Cardiac fibroblast (primary cell): ENCODE measurements around the gene UBAP2.
"Not testable (repeated sequence)": the region's sequence is repeated elsewhere in the genome, so short reads cannot be mapped to it uniquely, and the experiment has no call there.

Source experiments
- DNase-seq, 2 donors: peaks; one replicate each; pipeline versions ENCODE4 v3.0.0 to v3.0.0-alpha.2; 2010; ENCODE audit warnings: low read depth in 2 of 2
- H3K4me3 ChIP-seq, 2 donors: replicated peaks in 1 of 2; 1 replicate in 1 of 2; 2 replicates in 1 of 2; pipeline ENCODE4 v1.5.1; 2011; ENCODE audit warnings: low read depth in 2 of 2, low read length in 2 of 2, mild to moderate bottlenecking in 2 of 2, moderate library complexity in 1 of 2
- CTCF ChIP-seq: IDR thresholded peaks from one replicate; pipeline ENCODE4 v1.5.1; 2011; ENCODE audit warnings: low read depth, mild to moderate bottlenecking, low read length, inconsistent platforms

The UBAP2 gene

DNA sequence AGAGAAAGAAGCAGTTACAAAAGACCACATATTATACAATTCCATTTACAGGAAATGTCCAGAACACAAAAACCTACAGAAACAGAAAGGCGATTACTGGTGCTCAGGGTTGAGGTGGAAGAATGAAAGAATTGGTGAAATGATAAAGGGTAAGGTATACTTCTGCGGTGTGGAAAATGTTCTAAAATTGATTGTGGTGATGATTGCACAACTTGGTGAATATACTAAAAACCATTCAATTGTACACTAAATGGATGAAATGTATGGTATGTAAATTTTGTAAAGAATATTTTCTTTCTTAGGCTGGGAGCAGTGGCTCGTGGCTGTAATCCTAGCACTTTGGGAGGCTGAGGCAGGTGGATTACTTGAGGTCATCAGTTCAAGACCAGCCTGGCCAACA lies 72.3 kb downstream of the UBAP2 start:
- no peak for DNase-seq
- no peak for TF ChIP-seq CTCF
- H3K4me3 ChIP-seq, result no peak overlapping the region

DNA sequence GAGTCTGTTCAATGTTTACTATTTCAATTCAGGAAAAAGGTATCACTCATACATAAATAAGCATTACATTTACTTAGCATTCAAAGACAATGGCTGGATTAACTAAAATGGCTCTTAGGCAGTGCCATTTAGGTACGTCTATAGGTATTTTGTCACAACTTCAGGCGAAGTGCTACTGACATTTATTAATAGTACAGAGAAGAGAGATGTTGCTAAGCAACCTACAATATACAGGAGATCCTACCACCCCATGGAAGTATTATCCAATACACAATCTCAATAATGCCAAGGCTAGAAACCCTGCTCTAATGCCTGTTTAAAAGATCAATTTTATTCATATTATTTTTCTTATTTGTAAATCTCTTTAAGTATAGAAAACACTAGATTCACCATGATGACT lies 76.0 kb downstream of the UBAP2 start:
- DNase-seq, result no peak
- H3K4me3 ChIP-seq, result no peak overlapping the region
- TF ChIP-seq CTCF, result no peak

DNA sequence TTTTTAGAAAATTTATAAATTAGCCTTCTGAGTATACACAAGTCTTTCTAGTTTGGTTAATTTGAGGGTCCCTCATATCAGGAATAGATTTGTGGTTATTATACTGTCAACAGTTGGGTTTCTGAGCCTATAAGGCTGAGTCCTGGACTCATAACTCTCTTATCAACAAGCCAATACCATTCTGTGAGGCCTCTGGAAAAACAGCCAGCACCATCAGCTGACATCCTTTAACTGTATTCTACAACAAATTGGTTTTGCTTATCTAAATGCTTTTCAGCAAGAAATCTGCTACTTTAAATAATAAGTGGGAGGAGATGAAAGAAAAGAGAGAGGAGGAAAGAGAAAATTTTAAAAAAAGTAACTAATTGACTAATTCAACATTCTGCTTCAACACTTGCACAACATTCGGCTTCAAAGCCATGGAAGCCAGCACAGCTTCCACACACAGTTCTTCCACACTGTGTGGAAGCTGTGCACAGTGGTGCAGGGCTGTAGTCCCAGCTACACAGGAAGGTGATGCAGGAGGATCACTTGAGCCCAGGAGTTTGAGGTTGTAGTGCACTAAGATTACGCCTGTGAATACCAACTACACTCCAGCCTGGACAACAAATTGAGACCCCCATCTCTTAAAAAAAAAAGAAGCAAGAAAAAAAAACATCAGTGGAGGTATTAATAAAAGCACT lies 84.5 kb downstream of the UBAP2 start:
- no peak for TF ChIP-seq CTCF
- no peak for DNase-seq
- no peak overlapping the region for H3K4me3 ChIP-seq

- not testable (repeated sequence) for DNase-seq, H3K4me3 ChIP-seq
Measured at GRCh38 chr9:33962468-33962867, 86.2 kb downstream of the UBAP2 start.

DNA sequence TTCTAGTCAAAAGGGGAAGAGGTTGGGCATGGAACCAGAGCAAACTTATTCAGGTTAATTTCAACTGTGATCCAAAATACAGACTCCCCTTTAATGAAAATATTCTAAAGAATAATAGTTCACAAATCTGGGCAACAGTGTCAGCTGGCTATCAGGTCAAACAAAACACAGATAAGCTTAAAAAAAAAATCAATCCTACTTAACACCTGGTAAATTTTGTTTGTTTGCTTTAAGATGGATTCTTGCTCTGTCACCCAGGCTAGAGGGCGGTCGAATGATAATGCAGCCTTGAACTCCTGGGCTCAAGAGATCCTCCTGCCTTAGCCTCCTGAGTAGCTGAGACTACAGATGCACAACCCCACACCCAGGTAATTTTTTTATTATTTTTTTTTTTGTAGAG lies 89.0 kb downstream of the UBAP2 start:
- no peak for DNase-seq
- no peak for TF ChIP-seq CTCF
- no peak overlapping the region for H3K4me3 ChIP-seq

DNA sequence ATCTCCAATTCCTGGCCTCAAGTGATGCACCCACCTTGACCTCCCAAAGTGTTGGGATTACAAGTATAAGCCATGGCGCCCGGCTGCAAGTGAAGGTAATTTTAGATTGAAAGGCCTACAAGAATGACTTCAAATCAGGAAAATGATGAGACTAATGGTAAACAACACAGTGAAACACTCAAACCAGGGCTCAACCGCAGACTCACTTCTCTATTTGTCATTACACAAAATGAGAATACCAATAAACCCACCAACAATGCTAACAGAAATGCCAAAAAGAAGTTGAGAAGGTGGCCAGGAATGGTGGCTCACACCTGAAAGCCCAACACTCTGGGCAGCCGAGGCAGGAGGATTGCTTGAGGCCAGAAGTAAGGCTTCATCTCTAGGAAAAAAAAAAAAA lies 92.1 kb downstream of the UBAP2 start:
- no peak for DNase-seq

DNA sequence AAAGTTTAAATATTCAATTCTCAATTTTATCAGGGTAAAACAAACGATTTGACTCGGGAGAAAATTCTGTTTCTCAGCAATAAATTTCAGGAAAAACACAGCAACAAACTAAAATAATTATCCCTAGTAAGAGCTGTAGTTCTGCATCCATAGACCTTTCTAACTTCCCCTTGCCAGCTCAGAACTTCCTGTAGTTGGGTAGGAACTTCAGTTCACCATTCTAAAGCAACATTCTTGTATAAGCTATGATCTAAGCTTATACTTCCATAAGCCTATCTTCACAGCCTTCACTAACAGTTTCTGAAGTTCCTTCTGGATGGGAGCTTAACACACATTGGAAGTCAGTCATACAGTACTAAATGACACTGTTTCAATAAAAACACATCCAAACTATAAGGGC lies 96.6 kb downstream of the UBAP2 start:
- no peak for TF ChIP-seq CTCF
- no peak for DNase-seq

More for the DNA sequence above, 92.1 kb downstream of the UBAP2 start:
- H3K4me3 ChIP-seq, result no peak overlapping the region
- no peak for TF ChIP-seq CTCF

More for the DNA sequence above, 96.6 kb downstream of the UBAP2 start:
- H3K4me3 ChIP-seq, result no peak overlapping the region
